Gastrocnemius medialis (tissue), 4 donors: ENCODE results near the gene FAM3C.

Experiments
- CTCF ChIP-seq, 5 experiments: fragments of 450-650 bp in 3 of 5; fragments of 200-600 bp in 2 of 5; sonication (generic) in 2 of 5; IDR thresholded peaks in 4 of 5; conservative IDR thresholded peaks in 1 of 5; 1 replicate in 4 of 5; 2 replicates in 1 of 5; pipeline ENCODE4 v1.5.1; 2016 to 2019; ENCODE audit warnings: antibody characterized with exemption in 5 of 5, mild to moderate bottlenecking in 3 of 5, moderate library complexity in 3 of 5
- POLR2A ChIP-seq, 2 donors: fragments of 450-650 bp; IDR thresholded peaks; one replicate each; pipeline ENCODE4 v1.6.1; 2017; ENCODE audit warnings: antibody characterized with exemption in 2 of 2, mild to moderate bottlenecking in 2 of 2, moderate library complexity in 2 of 2

- TF ChIP-seq POLR2A (IDR thresholded peaks at IDR 0.05) (no peak), CTCF (IDR thresholded peaks at IDR 0.05 in 4 of 5, conservative IDR thresholded peaks at IDR 0.05 in 1 of 5) (no peak)
Measured at GRCh38 chr7:121394709-121395140, 1.4 kb downstream of the FAM3C start.
